A549 (cell line): ENCODE data around the gene TRIM72.

Source experiments
- BHLHE40 ChIP-seq: IDR thresholded peaks from 2 replicates; pipeline ENCODE4 v1.6.1; 2012; ENCODE audit warnings: low read depth, low read length, inconsistent platforms
- HDAC2 ChIP-seq: fragments of 200-600 bp; sonication (generic); IDR thresholded peaks from 2 replicates; pipeline ENCODE4 v1.6.1; 2016
- JUN ChIP-seq, 2 experiments: fragments of >200 bp; sonication (Bioruptor Twin); formaldehyde crosslinking; IDR thresholded peaks; 2 replicates in 1 of 2; 3 replicates in 1 of 2; pipeline ENCODE4 v1.6.1; 2016 to 2017
- NFE2L2 ChIP-seq: fragments of 150-350 bp; conservative IDR thresholded peaks from 2 replicates; pipeline ENCODE4 v1.6.1; 2014; ENCODE audit warnings: low read length
- POLR2A ChIP-seq: IDR thresholded peaks from 2 replicates; pipeline ENCODE4 v1.6.1; 2012; ENCODE audit warnings: mild to moderate bottlenecking, low read length
- RFX5 ChIP-seq: fragments of 450-650 bp; IDR thresholded peaks from 2 replicates; pipeline ENCODE4 v1.7.1; 2014; ENCODE audit warnings: antibody characterized with exemption, mild to moderate bottlenecking, moderate library complexity
- RNF2 ChIP-seq: fragments of 200-600 bp; sonication (generic); IDR thresholded peaks from 2 replicates; pipeline ENCODE4 v1.6.1; 2016; ENCODE audit warnings: low read depth, mild to moderate bottlenecking, antibody characterized with exemption, moderate library complexity, borderline replicate concordance
- USF2 ChIP-seq: fragments of 450-650 bp; IDR thresholded peaks from 2 replicates; pipeline ENCODE4 v1.6.1; 2014; ENCODE audit warnings: antibody characterized with exemption
- ZFP36 ChIP-seq: fragments of 450-650 bp; IDR thresholded peaks from 2 replicates; pipeline ENCODE4 v1.6.1; 2014; ENCODE audit warnings: borderline replicate concordance; ENCODE audit not compliant: partially characterized antibody
- TF ChIP-seq, protein P1 (sequence below): fragments of >200 bp; sonication (Bioruptor Twin); formaldehyde crosslinking; IDR thresholded peaks from 3 replicates; pipeline ENCODE4 v1.5.1; 2016
- TF ChIP-seq, protein P2 (sequence below): fragments of 200-600 bp; sonication (generic); IDR thresholded peaks from 2 replicates; pipeline ENCODE4 v1.6.1; 2016; ENCODE audit warnings: antibody characterized with exemption, mild to moderate bottlenecking, moderate library complexity

GRCh38 chr16:31267332-31268032, 53.6 kb downstream of the TRIM72 start:
- TF ChIP-seq HDAC2 (no peak), JUN (IDR thresholded peaks at IDR 0.05) (no peak), POLR2A (no peak), USF2 (no peak), BHLHE40 (no peak), NFE2L2 (no peak), RFX5 (no peak), RNF2 (no peak), ZFP36 (no peak)
- TF ChIP-seq, protein P1, sequence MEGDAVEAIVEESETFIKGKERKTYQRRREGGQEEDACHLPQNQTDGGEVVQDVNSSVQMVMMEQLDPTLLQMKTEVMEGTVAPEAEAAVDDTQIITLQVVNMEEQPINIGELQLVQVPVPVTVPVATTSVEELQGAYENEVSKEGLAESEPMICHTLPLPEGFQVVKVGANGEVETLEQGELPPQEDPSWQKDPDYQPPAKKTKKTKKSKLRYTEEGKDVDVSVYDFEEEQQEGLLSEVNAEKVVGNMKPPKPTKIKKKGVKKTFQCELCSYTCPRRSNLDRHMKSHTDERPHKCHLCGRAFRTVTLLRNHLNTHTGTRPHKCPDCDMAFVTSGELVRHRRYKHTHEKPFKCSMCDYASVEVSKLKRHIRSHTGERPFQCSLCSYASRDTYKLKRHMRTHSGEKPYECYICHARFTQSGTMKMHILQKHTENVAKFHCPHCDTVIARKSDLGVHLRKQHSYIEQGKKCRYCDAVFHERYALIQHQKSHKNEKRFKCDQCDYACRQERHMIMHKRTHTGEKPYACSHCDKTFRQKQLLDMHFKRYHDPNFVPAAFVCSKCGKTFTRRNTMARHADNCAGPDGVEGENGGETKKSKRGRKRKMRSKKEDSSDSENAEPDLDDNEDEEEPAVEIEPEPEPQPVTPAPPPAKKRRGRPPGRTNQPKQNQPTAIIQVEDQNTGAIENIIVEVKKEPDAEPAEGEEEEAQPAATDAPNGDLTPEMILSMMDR: no peak
- TF ChIP-seq, protein P2, sequence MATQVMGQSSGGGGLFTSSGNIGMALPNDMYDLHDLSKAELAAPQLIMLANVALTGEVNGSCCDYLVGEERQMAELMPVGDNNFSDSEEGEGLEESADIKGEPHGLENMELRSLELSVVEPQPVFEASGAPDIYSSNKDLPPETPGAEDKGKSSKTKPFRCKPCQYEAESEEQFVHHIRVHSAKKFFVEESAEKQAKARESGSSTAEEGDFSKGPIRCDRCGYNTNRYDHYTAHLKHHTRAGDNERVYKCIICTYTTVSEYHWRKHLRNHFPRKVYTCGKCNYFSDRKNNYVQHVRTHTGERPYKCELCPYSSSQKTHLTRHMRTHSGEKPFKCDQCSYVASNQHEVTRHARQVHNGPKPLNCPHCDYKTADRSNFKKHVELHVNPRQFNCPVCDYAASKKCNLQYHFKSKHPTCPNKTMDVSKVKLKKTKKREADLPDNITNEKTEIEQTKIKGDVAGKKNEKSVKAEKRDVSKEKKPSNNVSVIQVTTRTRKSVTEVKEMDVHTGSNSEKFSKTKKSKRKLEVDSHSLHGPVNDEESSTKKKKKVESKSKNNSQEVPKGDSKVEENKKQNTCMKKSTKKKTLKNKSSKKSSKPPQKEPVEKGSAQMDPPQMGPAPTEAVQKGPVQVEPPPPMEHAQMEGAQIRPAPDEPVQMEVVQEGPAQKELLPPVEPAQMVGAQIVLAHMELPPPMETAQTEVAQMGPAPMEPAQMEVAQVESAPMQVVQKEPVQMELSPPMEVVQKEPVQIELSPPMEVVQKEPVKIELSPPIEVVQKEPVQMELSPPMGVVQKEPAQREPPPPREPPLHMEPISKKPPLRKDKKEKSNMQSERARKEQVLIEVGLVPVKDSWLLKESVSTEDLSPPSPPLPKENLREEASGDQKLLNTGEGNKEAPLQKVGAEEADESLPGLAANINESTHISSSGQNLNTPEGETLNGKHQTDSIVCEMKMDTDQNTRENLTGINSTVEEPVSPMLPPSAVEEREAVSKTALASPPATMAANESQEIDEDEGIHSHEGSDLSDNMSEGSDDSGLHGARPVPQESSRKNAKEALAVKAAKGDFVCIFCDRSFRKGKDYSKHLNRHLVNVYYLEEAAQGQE: no peak
